Effector memory CD4-positive, alpha-beta T cell (primary cell): ENCODE results near the gene PTGFR.

Experiments
- DNase-seq, 3 donors: peaks; one replicate each; pipeline ENCODE4 v3.0.0-alpha.2; 2020
- H3K27ac ChIP-seq: 2 replicates; pipeline ENCODE4 v1.7.0; 2013; ENCODE audit warnings: mild to moderate bottlenecking, low read length, moderate library complexity; ENCODE audit not compliant: insufficient read depth, poor library complexity, severe bottlenecking
- H3K27me3 ChIP-seq: replicated peaks from 2 replicates; pipeline ENCODE4 v1.7.0; 2013; ENCODE audit warnings: mild to moderate bottlenecking, low read length; ENCODE audit not compliant: insufficient read depth, control insufficient read depth, poor library complexity, severe bottlenecking
- H3K36me3 ChIP-seq: 2 replicates; pipeline ENCODE4 v1.7.0; 2013; ENCODE audit warnings: mild to moderate bottlenecking, low read length, moderate library complexity; ENCODE audit not compliant: control insufficient read depth, insufficient read depth
- H3K4me1 ChIP-seq: 2 replicates; pipeline ENCODE4 v1.7.0; 2013; ENCODE audit warnings: low read length, mild to moderate bottlenecking; ENCODE audit not compliant: control insufficient read depth, insufficient read depth, poor library complexity, severe bottlenecking
- H3K4me3 ChIP-seq: 2 replicates; pipeline ENCODE4 v1.7.0; 2013; ENCODE audit warnings: low read length, low read depth, mild to moderate bottlenecking; ENCODE audit not compliant: insufficient read depth, poor library complexity, severe bottlenecking
- H3K9me3 ChIP-seq: 2 replicates; pipeline ENCODE4 v1.7.0; 2013; ENCODE audit warnings: mild to moderate bottlenecking, low read length, moderate library complexity; ENCODE audit not compliant: control insufficient read depth

The PTGFR gene

GRCh38 chr1:78516716-78517115, 25.9 kb downstream of the PTGFR start:
- no peaks in the 10 kb centered on the region for H3K9me3 ChIP-seq
- H3K4me1 ChIP-seq: no peaks in the 10 kb centered on the region
- H3K4me3 ChIP-seq: no peak overlapping the region

DNA sequence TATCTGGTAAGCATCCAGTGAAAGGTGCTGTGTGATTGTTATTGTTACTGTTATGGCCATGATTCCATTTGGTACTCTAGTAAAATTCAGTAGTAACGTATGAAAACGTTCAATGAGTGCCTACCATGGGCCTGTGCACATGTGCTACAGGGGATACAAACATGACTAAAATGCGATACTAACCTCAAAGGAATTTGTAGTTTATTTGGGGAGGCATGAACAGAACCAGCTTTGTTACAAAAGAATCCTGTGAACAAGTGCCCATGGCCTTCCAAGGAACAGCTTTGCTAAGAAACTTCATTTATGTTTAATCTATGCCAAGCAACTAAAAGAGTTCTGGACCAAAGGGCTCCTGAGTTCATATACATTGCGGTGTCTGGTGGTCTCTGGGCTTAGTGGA, 28.7 kb downstream of the PTGFR start:
- H3K9me3 ChIP-seq: no peaks in the 10 kb centered on the region
- no peak overlapping the region for H3K4me3 ChIP-seq
- no peaks in the 10 kb centered on the region for H3K36me3 ChIP-seq
- DNase-seq: no peak
- H3K27ac ChIP-seq: no peak overlapping the region
- H3K27me3 ChIP-seq: no peaks in the 10 kb centered on the region
- no peaks in the 10 kb centered on the region for H3K4me1 ChIP-seq

More at GRCh38 chr1:78516716-78517115, 25.9 kb downstream of the PTGFR start:
- Histone ChIP-seq H3K27ac (no peak overlapping the region), H3K36me3 (no peaks in the 10 kb centered on the region), H3K27me3 (no peaks in the 10 kb centered on the region)
- DNase-seq: no peak

DNA sequence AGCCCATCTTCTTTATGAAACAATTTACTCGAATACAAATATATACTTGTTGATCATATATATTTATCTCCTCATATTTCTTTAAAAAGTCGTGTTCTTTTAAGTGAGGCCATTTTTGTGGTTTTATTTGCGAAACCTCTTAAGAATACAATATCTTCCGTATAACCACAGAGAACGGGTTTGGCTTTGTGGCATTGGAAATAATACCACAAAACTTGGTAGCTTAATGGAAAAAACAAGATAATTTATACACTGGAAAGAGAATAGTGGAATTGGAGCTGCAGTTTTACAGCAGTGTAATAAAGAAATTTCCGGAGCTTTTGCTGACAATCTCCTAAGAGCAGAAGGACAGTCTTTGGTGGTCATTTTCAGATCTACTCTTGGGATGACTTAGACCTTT, 29.4 kb downstream of the PTGFR start:
- DNase-seq: no peak
- Histone ChIP-seq H3K4me1 (no peaks in the 10 kb centered on the region), H3K27me3 (no peaks in the 10 kb centered on the region), H3K9me3 (no peaks in the 10 kb centered on the region), H3K4me3 (no peak overlapping the region), H3K36me3 (no peaks in the 10 kb centered on the region), H3K27ac (no peak overlapping the region)

- Histone ChIP-seq H3K4me3 (no peak overlapping the region), H3K27ac (no peak overlapping the region), H3K4me1 (no peaks in the 10 kb centered on the region)
Measured at GRCh38 chr1:78520843-78521242, 30.1 kb downstream of the PTGFR start.

GRCh38 chr1:78522136-78522535, 31.4 kb downstream of the PTGFR start:
- H3K27ac ChIP-seq: no peak overlapping the region
- H3K9me3 ChIP-seq: no peaks in the 10 kb centered on the region
- DNase-seq: no peak
- H3K4me1 ChIP-seq: no peaks in the 10 kb centered on the region
- no peak overlapping the region for H3K4me3 ChIP-seq
- H3K27me3 ChIP-seq: no peaks in the 10 kb centered on the region
- H3K36me3 ChIP-seq: no peaks in the 10 kb centered on the region

More at GRCh38 chr1:78520843-78521242, 30.1 kb downstream of the PTGFR start:
- no peaks in the 10 kb centered on the region for H3K36me3 ChIP-seq
- H3K9me3 ChIP-seq: no peaks in the 10 kb centered on the region
- no peaks in the 10 kb centered on the region for H3K27me3 ChIP-seq
- DNase-seq: no peak

DNA sequence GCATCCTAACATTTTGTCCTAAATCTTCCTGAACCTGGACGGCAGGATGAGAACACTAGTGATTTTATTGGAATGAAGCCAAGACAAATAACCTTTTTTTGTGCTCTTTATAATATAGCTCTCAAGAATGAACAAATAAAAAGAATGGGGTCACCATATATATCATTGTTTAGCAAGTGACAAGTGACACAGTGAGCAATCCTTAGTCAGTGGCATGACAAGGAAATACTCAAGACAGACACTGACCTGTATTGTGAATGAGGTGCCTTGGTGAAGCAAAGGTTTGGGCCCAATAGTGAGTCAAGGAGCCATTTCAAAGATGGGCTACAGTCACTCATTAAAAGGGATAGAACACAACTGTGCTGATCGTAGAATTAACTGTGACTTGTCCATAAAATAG, 35.7 kb downstream of the PTGFR start:
- Histone ChIP-seq H3K9me3 (no peaks in the 10 kb centered on the region), H3K4me1 (no peaks in the 10 kb centered on the region), H3K36me3 (no peaks in the 10 kb centered on the region), H3K27ac (no peak overlapping the region), H3K27me3 (no peaks in the 10 kb centered on the region), H3K4me3 (no peak overlapping the region)
- no peak for DNase-seq

DNA sequence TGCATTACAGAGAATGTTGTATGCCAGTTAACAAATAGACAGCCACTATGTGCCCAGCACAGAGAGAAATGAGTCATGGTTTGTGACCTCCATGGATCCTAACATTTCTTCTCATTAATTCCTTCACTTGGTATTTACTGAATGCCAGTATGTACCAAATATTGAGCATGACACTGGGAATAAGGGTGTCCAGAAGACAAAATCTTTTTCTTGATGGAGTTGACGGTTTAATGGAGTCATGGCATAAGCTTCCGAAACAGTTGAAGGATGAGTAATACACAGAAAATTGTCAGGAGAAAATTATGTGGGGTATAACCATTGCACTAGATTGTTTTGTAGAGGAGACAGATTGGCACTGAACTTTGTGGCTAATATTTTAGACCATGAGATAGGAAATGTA, 36.9 kb downstream of the PTGFR start:
- no peak for DNase-seq
- Histone ChIP-seq H3K27me3 (no peaks in the 10 kb centered on the region), H3K36me3 (no peaks in the 10 kb centered on the region), H3K27ac (no peak overlapping the region), H3K4me3 (no peak overlapping the region), H3K9me3 (no peaks in the 10 kb centered on the region), H3K4me1 (no peaks in the 10 kb centered on the region)

DNA sequence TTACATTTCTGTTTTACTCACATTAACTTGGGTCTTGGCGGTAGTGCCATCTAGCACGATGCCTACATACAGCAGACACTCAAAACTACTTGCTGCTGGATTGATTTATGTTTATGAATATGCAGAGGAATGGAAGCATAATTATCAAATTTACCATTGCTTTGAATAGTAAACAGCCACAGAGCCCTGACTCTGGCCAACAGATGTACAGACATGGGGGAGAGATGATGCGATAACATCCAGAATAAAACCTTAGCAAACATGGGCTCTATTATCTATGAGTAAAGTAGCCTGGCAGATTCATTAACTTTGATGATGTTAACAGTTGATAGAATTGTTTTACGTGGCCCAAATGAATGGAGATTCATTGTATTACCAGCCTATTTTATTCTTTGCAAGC, 42.8 kb downstream of the PTGFR start:
- H3K4me1 ChIP-seq: no peaks in the 10 kb centered on the region
- no peaks in the 10 kb centered on the region for H3K36me3 ChIP-seq
- no peak overlapping the region for H3K27ac ChIP-seq
- no peak for DNase-seq
- no peaks in the 10 kb centered on the region for H3K9me3 ChIP-seq
- no peak overlapping the region for H3K4me3 ChIP-seq
- H3K27me3 ChIP-seq: no peaks in the 10 kb centered on the region

DNA sequence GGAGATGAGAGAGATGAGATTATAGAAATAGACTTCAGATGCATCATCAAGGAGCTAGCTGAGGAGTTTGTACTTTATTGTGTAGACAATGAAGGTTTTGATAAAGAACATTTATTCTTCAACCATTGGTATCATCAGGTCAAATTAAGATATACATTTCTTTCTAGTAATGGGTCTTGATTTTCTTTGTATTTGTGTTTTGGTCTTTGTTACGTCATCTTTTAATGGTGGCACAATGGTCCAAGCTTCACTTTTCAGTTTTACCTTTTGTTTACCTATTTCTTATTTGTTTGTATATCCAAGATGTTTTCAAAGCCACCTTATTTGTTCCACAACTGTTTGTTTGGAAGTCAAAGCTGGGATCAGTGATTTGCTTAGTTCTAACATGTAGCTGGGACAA, 44.5 kb downstream of the PTGFR start:
- no peaks in the 10 kb centered on the region for H3K27me3 ChIP-seq

DNA sequence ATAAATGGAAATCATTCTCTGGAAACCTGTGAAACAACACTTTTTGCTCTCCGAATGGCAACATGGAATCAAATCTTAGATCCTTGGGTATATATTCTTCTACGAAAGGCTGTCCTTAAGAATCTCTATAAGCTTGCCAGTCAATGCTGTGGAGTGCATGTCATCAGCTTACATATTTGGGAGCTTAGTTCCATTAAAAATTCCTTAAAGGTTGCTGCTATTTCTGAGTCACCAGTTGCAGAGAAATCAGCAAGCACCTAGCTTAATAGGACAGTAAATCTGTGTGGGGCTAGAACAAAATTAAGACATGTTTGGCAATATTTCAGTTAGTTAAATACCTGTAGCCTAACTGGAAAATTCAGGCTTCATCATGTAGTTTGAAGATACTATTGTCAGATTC, 45.7 kb downstream of the PTGFR start:
- no peak overlapping the region for H3K4me3 ChIP-seq
- no peak overlapping the region for H3K27ac ChIP-seq
- no peaks in the 10 kb centered on the region for H3K4me1 ChIP-seq
- no peaks in the 10 kb centered on the region for H3K27me3 ChIP-seq
- no peak for DNase-seq
- no peaks in the 10 kb centered on the region for H3K36me3 ChIP-seq
- H3K9me3 ChIP-seq: no peaks in the 10 kb centered on the region

More for the DNA sequence above, 44.5 kb downstream of the PTGFR start:
- Histone ChIP-seq H3K9me3 (no peaks in the 10 kb centered on the region), H3K4me1 (no peaks in the 10 kb centered on the region), H3K27ac (no peak overlapping the region), H3K36me3 (no peaks in the 10 kb centered on the region), H3K4me3 (no peak overlapping the region)
- no peak for DNase-seq

- no peak overlapping the region for H3K27ac ChIP-seq
- H3K27me3 ChIP-seq: no peaks in the 10 kb centered on the region
- no peak for DNase-seq
Measured at GRCh38 chr1:78540048-78540447, 49.3 kb downstream of the PTGFR start.

More at GRCh38 chr1:78540048-78540447, 49.3 kb downstream of the PTGFR start:
- Histone ChIP-seq H3K36me3 (no peaks in the 10 kb centered on the region), H3K4me1 (no peaks in the 10 kb centered on the region), H3K4me3 (no peak overlapping the region), H3K9me3 (no peaks in the 10 kb centered on the region)
